HL-60/S4 treated with retinoic acid at 250 ng/mL for 4 days and 3 days (cell line): ENCODE results near the gene HBG1.
"Not testable (repeated sequence)": the region's sequence is repeated elsewhere in the genome, so short reads cannot be mapped to it uniquely, and the experiment has no call there.

ENCODE experiments used
- in situ Hi-C: fragments of 300-500 bp; cut with MboI; formaldehyde crosslinking; loops from 2 replicates; pipeline ENCODE4 v1.7.0; 2022; ENCODE audit warnings: low sequenced_read_pairs

The HBG1 gene

DNA sequence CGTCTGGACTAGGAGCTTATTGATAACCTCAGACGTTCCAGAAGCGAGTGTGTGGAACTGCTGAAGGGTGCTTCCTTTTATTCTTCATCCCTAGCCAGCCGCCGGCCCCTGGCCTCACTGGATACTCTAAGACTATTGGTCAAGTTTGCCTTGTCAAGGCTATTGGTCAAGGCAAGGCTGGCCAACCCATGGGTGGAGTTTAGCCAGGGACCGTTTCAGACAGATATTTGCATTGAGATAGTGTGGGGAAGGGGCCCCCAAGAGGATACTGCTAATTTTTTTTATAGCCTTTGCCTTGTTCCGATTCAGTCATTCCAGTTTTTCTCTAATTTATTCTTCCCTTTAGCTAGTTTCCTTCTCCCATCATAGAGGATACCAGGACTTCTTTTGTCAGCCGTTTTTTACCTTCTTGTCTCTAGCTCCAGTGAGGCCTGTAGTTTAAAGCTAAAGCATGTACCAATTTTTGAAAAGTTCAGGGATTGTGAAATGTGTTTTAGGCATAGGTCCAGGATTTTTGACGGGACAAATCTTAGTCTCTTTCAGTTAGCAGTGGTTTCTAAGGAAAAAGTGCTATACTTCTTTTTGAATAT, at the start of gene HBG1:
TSS of gene HBG1 (minus strand) at position 51 of the 590 bp plus-strand sequence. CDS start 53 bp downstream, outside the sequence.
- in situ Hi-C loops, result not testable (repeated sequence)

DNA sequence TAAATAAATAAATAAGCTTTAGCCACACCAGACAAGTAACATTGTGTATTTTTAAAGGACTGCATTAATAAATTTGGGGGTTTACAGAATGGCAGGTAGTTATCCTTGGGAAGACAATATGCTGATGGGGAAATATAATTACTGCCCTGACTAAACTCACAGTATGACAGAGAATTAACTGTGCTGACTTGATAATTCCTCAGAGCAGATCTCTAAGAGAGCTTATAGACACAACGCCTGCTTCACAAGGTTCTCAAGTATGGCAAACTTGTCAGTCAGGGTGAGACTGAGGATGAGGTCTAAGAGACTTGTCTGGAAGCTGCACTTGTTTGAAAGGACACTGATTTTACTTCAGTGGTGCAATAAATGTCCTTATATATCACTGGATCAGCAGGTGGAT, 48.8 kb upstream of the HBG1 start:
- in situ Hi-C loops, result no loop called here

- in situ Hi-C loops, result no loop called here
These were observed 48.2 kb upstream of the HBG1 start for GRCh38 chr11:5297721-5298323.

DNA sequence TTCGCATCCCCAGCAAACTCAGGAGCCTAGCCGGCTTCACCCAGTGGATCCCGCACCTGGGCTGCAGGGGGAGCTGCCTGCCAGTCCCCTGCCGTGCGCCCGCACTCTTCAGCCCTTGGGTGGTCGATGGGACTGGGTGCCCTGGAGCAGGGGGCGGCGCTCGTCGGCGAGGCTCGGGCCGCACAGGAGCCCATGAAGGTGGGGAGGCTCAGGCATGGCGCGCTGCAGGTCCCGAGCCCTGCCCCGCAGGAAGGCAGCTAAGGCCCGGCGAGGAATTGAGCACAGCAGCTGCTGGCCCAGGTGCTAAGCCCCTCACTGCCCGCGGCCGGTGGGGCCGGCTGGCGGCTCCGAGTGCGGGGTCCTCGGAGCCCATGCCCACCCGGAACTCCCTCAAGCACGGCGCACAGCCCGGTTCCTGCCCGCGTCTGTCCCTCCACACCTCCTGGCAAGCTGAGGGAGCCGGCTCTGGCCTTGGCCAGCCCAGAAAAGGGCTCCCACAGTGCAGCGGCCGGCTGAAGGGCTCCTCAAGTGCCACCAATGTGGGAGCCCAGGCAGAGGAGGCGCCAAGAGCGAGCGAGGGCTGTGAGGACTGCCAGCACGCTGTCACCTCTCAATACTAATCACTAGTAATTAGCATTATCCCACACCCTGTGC, 44.8 kb upstream of the HBG1 start:
- in situ Hi-C loops, result not testable (repeated sequence)

GRCh38 chr11:5293028-5293427, 43.4 kb upstream of the HBG1 start:
- in situ Hi-C loops, result no loop called here

DNA sequence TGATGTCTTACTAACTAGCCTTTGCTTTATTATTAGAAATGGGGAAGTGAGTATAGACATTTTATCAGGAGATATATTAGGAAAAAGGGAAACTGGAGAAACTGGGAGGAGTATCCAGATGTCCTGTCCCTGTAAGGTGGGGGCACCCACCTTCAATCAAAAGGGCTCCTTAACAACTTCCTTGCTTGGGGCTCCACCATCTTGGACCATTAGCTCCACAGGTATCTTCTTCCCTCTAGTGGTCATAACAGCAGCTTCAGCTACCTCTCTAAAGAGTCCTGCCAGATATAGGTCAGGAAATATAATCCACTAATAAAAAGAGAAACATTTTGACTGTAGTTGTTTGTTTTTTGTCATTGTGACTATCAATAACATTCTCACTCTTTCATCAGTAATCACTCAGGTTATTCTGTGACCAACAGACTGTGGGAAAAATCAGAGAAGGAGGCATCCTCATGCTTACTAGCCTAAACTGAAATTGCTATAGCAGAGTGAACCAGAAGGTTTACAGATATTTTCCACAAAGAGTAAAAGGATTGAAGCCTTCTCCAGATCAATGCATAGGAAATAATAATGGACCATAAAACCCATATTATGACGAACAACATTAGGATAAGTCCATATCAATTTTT, 41.7 kb upstream of the HBG1 start:
- in situ Hi-C loops, result no loop called here

DNA sequence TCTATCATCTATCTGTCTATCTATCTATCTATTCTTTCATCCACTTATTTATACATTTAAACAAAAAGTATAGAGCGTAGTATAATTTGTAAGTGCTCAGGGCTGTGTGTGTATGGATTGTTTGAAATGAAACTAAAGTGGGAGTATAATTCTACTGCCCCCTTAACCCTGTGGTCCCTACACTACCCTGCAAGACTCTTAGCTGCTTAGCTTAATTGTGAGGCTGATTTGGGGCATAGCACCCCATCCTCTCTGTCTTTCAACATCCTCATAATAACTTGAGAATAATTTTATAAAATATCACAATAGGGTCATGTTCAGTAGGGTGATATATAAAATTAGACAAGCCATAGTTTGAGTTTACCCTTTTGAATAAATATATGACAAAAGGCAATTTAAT, 40.4 kb upstream of the HBG1 start:
- in situ Hi-C loops, result no loop called here

DNA sequence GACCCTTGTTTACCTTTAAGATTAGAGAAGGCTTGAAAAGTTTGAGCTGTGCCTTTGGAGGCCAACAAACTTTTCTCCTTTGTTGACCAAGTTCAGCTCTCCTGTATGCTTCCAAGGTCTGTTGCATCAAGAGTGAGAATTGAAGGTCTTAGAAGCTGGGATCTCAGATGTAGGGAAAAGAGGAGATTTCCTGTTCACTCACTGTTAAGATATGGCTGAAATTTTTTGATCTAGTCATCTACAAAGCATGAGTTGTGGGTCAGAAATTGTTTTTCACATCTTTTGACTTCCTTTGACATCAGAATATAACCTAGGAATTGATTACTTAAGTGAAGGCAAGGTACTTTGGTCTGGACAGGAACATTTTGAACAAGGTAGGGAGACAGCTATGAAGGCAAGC, 40.0 kb upstream of the HBG1 start:
- in situ Hi-C loops, result no loop called here

GRCh38 chr11:5288906-5289550, 39.4 kb upstream of the HBG1 start:
- in situ Hi-C loops, result no loop called here

DNA sequence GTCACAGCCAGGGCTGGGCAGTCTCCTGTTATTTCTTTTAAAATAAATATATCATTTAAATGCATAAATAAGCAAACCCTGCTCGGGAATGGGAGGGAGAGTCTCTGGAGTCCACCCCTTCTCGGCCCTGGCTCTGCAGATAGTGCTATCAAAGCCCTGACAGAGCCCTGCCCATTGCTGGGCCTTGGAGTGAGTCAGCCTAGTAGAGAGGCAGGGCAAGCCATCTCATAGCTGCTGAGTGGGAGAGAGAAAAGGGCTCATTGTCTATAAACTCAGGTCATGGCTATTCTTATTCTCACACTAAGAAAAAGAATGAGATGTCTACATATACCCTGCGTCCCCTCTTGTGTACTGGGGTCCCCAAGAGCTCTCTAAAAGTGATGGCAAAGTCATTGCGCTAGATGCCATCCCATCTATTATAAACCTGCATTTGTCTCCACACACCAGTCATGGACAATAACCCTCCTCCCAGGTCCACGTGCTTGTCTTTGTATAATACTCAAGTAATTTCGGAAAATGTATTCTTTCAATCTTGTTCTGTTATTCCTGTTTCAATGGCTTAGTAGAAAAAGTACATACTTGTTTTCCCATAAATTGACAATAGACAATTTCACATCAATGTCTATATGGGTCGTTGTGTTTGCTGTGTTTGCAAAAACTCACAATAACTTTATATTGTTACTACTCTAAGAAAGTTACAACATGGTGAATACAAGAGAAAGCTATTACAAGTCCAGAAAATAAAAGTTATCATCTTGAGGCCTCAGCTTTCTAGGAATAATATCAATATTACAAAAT, 38.6 kb upstream of the HBG1 start:
- in situ Hi-C loops, result no loop called here

DNA sequence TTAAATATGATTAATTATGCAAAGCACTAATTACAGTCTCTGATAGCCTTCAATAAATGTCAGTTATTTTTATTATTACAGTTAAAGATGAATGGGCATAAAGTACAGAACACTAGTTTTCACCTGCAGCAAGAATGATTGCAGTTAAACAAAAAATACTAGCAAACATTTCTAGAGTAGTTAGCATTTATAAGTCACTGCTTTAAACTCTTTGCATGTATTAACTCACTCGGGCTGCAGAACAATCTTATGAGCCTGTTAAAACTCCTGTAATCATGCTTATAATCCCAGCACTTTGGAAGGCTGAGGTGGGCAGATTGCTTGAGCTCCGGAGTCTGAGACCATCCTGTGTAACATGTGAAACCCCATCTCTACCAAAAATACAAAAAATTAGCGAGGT, 37.2 kb upstream of the HBG1 start:
- in situ Hi-C loops, result no loop called here

DNA sequence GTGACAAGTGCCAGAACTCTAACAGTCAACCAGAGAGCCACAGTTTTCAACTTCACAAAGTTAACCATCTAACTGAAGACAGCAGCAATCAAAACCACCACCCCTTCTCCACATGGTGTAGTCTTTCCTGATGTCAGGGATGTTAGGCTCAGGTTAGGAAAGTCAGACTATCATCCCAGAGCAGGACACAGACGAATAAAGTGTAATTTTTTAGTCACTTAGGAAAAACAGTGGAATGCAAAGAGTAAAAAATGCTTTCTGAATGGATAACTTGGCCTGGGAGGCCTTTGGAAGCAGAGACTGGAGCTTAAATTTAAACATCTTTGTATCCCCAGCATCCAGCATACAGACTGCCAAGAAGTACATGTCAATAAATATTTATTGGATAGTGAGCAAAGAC, 36.7 kb upstream of the HBG1 start:
- in situ Hi-C loops, result no loop called here

GRCh38 chr11:5285703-5286340, 36.2 kb upstream of the HBG1 start:
- in situ Hi-C loops, result no loop called here

GRCh38 chr11:5284637-5285036, 35.0 kb upstream of the HBG1 start:
- in situ Hi-C loops, result no loop called here

GRCh38 chr11:5283882-5284281, 34.2 kb upstream of the HBG1 start:
- in situ Hi-C loops, result no loop called here

- in situ Hi-C loops, result no loop called here
These were observed 33.4 kb upstream of the HBG1 start for GRCh38 chr11:5283086-5283485.

- in situ Hi-C loops, result no loop called here
These were observed 33.0 kb upstream of the HBG1 start for GRCh38 chr11:5282628-5283027.

- in situ Hi-C loops, result no loop called here
These were observed 31.9 kb upstream of the HBG1 start for GRCh38 chr11:5281596-5281995.

DNA sequence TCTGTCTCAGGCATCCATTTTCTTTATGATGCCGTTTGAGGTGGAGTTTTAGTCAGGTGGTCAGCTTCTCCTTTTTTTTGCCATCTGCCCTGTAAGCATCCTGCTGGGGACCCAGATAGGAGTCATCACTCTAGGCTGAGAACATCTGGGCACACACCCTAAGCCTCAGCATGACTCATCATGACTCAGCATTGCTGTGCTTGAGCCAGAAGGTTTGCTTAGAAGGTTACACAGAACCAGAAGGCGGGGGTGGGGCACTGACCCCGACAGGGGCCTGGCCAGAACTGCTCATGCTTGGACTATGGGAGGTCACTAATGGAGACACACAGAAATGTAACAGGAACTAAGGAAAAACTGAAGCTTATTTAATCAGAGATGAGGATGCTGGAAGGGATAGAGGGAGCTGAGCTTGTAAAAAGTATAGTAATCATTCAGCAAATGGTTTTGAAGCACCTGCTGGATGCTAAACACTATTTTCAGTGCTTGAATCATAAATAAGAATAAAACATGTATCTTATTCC, 31.0 kb upstream of the HBG1 start:
- in situ Hi-C loops, result no loop called here

- in situ Hi-C loops, result no loop called here
These were observed 29.9 kb upstream of the HBG1 start for GRCh38 chr11:5279471-5280090.
